Naive thymus-derived CD4-positive, alpha-beta T cell (primary cell): ENCODE data around the gene NSMF. TPM values are rescaled to one million over a fixed set of nuclear protein-coding genes. Genes with fewer than 3 reads are reported as not detected.

Experiments used
- ATAC-seq: fragments of 150-1000 bp; cut with Tn5 transposase; 2 replicates; pipeline ENCODE4 v1.10.0; 2021; ENCODE audit warnings: mild to moderate bottlenecking, moderate library complexity
- CTCF ChIA-PET: fragments of 350-600 bp; sonication (Branson Sonifier 250); formaldehyde crosslinking; loops from one replicate; lab custom pipeline; 2021; ENCODE audit warnings: antibody characterized with exemption; lab: Charles Lee
- POLR2A ChIA-PET: fragments of 350-600 bp; sonication (Branson Sonifier 250); formaldehyde crosslinking; loops from one replicate; lab custom pipeline; 2021; ENCODE audit warnings: antibody characterized with exemption, inconsistent platforms; lab: Charles Lee
- DNase-seq, 9 donors: peaks; one replicate each; pipeline versions ENCODE4 v3.0.0 to v3.0.0-alpha.2; 2020 to 2022; ENCODE audit warnings: mixed read lengths in 1 of 9
- H3K27ac ChIP-seq: one replicate; pipeline ENCODE4 v1.7.0; 2013; ENCODE audit warnings: mild to moderate bottlenecking, low read depth, low read length, moderate library complexity
- H3K27me3 ChIP-seq, 2 donors: one replicate each; pipeline ENCODE4 v1.7.0; 2013; ENCODE audit warnings: low read length in 2 of 2, mild to moderate bottlenecking in 2 of 2, moderate library complexity in 2 of 2; ENCODE audit not compliant: control insufficient read depth in 2 of 2, insufficient read depth in 2 of 2
- H3K36me3 ChIP-seq, 3 experiments: 1 replicate in 2 of 3; 2 replicates in 1 of 3; pipeline ENCODE4 v1.7.0; 2013; ENCODE audit warnings: low read length in 3 of 3, mild to moderate bottlenecking in 3 of 3, moderate library complexity in 1 of 3; ENCODE audit not compliant: insufficient read depth in 3 of 3, control insufficient read depth in 2 of 3
- H3K4me1 ChIP-seq, 2 donors: one replicate each; pipeline ENCODE4 v1.7.0; 2013; ENCODE audit warnings: low read length in 2 of 2, mild to moderate bottlenecking in 2 of 2, moderate library complexity in 1 of 2; ENCODE audit not compliant: control insufficient read depth in 2 of 2, insufficient read depth in 2 of 2
- H3K4me3 ChIP-seq: 2 replicates; pipeline ENCODE4 v1.7.0; 2013; ENCODE audit warnings: mild to moderate bottlenecking, low read length
- H3K9me3 ChIP-seq, 3 experiments: 1 replicate in 2 of 3; 2 replicates in 1 of 3; pipeline ENCODE4 v1.7.0; 2013; ENCODE audit warnings: low read length in 3 of 3; ENCODE audit not compliant: control insufficient read depth in 2 of 3
- H3K27ac Mint-ChIP-seq, 9 donors: one replicate each; pipeline ENCODE4 v1.8.0; 2020 to 2022; ENCODE audit warnings: mixed read lengths in 9 of 9, mild to moderate bottlenecking in 8 of 9, moderate library complexity in 5 of 9, inconsistent platforms in 2 of 9
- H3K27me3 Mint-ChIP-seq, 5 donors: one replicate each; pipeline ENCODE4 v1.8.0; 2021 to 2022; ENCODE audit warnings: mixed read lengths in 5 of 5, mild to moderate bottlenecking in 1 of 5
- H3K36me3 Mint-ChIP-seq, 5 donors: one replicate each; pipeline ENCODE4 v1.8.0; 2020 to 2022; ENCODE audit warnings: mixed read lengths in 5 of 5, mild to moderate bottlenecking in 3 of 5, inconsistent platforms in 1 of 5
- H3K4me1 Mint-ChIP-seq, 7 donors: one replicate each; pipeline ENCODE4 v1.8.0; 2020 to 2022; ENCODE audit warnings: mixed read lengths in 7 of 7, mild to moderate bottlenecking in 3 of 7, inconsistent platforms in 1 of 7
- H3K4me3 Mint-ChIP-seq, 10 donors: one replicate each; pipeline ENCODE4 v1.8.0; 2020 to 2022; ENCODE audit warnings: mild to moderate bottlenecking in 10 of 10, mixed read lengths in 10 of 10, moderate library complexity in 6 of 10, inconsistent platforms in 2 of 10
- H3K9me3 Mint-ChIP-seq, 11 donors: one replicate each; pipeline ENCODE4 v1.8.0; 2020 to 2022; ENCODE audit warnings: mixed read lengths in 11 of 11, mild to moderate bottlenecking in 4 of 11, inconsistent platforms in 1 of 11, moderate library complexity in 1 of 11
- intact Hi-C, 2 donors: fragments of 100-400 bp; cut with micrococcal nuclease; formaldehyde crosslinking; loops; one replicate each; pipeline ENCODE4 v1.15.1; 2023
- polyA plus RNA-seq, 2 donors: library from polyadenylated mRNA; unstranded; fragments of 300-500 nt; fragmentation: Illumina TruSeq; gene quantifications; one replicate each; pipeline ENCODE4 v1.2.3, GENCODE V29; 2021
- total RNA-seq, 6 experiments: library from RNA in 5 of 6; stranded (reverse) in 5 of 6; gene quantifications; 1 replicate in 5 of 6; 2 replicates in 1 of 6; pipeline ENCODE4 v1.2.3 and lab custom pipeline; 2021 to 2026

The NSMF gene
- total and polyA plus RNA-seq, 7 experiments from 2014 or later, result 10.9 to 92.0 (median 29.0) TPM

DNA sequence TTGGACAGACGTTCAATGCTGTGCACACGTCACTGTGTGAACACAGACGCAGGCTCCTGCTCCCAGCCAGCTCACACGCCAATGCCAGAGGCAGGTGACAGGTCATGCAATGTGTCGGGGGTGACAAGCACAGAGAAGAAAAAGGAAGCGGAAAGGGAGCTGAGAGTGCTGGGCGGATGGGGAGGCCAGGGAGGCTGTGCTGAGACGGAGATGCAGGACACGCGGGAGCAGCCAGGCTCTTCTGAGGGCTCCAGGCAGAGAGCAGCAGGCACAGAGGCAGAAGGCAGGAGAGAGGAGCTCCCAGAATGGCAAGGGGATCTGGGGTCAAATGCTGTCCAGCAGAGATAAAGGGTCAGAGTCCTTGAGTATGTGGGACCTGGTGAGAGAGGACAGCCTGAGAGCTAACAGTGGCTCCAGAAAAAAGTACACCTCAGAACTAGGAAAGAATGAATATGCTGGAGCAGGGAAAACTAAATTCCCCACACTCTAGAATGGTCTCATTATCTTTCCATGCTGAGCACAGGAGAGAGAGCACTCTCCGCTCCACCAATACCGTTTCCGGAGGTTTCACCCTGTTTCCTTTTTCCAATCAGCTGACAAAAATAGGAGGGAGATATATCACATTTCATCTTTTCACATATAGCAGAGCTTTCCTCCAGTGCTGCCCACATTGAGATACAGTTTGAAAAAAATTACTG is 32.8 kb upstream of the NSMF start:
- no peaks in the 10 kb centered on the region for H3K4me1 ChIP-seq
- Mint-ChIP-seq H3K27me3 (no peaks in the 10 kb centered on the region), H3K36me3 (peaks cover 0 to 4% (median 0%) of the 10 kb centered on the region in 5 donors), H3K9me3 (peaks cover 0 to 1% (median 0%) of the 10 kb centered on the region in 11 donors), H3K4me3 (no peak overlapping the region), H3K4me1 (peaks cover 9 to 22% (median 17%) of the 10 kb centered on the region in 7 donors), H3K27ac (no peak overlapping the region)
- ChIA-PET POLR2A (no interaction called here), CTCF (no interaction called here)
- no peaks in the 10 kb centered on the region for H3K36me3 ChIP-seq
- ATAC-seq, result no peak
- intact Hi-C loops, result no loop called here
- no peaks in the 10 kb centered on the region for H3K27me3 ChIP-seq
- H3K27ac ChIP-seq, result no peak overlapping the region
- H3K9me3 ChIP-seq, result no peaks in the 10 kb centered on the region
- no peak overlapping the region for H3K4me3 ChIP-seq
- no peak for DNase-seq

DNA sequence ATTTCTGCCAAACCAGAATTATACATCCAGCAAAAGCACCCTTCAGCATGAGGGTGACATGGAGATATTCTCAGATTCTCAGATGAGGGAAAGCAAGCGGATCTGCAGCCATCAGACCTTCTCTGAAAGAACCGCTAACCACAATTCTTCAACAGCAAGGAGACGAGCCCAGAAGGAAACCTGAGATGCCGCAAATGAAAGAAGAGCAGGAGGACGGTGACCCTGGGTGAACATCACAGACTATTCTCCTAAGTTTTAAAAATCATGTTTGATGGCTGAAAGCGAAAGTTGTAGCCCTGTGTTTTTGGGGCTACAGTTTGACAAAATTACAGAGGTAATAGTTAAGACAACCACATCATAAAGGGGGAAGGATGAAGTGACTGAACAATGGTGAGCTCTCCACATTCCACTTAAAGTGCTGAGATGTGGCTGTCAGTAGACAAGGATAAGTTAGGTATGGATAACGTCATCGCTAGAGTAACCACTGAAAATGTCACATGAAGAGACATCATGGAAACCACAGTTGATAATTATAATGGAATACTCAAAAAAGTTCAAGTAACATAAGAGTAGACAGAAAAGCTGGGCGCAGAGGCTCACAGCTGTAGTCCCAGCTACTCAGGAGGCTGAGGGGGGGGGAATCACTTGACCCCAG is 31.5 kb upstream of the NSMF start:
- no peak for ATAC-seq
- H3K27ac Mint-ChIP-seq, result peak overlapping the region in 2 of 9 donors; percentile 17 to 42
- POLR2A ChIA-PET, result interaction anchor here (0.7 kb wide), 1 partner anchor 28 kb away, joined by 3 read pairs; no protein-coding TSS in a partner anchor
- no peaks in the 10 kb centered on the region for H3K27me3 ChIP-seq
- intact Hi-C loops, result no loop called here
- no peak for DNase-seq
- no peak overlapping the region for H3K4me3 Mint-ChIP-seq
- no peak overlapping the region for H3K4me3 ChIP-seq
- no peaks in the 10 kb centered on the region for H3K4me1 ChIP-seq
- CTCF ChIA-PET, result no interaction called here
- peaks cover 0 to 1% (median 0%) of the 10 kb centered on the region in 11 donors for H3K9me3 Mint-ChIP-seq
- no peaks in the 10 kb centered on the region for H3K27me3 Mint-ChIP-seq
- peaks cover 0 to 4% (median 0%) of the 10 kb centered on the region in 5 donors for H3K36me3 Mint-ChIP-seq
- H3K9me3 ChIP-seq, result no peaks in the 10 kb centered on the region
- no peak overlapping the region for H3K27ac ChIP-seq
- H3K4me1 Mint-ChIP-seq, result peaks cover 9 to 22% (median 17%) of the 10 kb centered on the region in 7 donors
- no peaks in the 10 kb centered on the region for H3K36me3 ChIP-seq

DNA sequence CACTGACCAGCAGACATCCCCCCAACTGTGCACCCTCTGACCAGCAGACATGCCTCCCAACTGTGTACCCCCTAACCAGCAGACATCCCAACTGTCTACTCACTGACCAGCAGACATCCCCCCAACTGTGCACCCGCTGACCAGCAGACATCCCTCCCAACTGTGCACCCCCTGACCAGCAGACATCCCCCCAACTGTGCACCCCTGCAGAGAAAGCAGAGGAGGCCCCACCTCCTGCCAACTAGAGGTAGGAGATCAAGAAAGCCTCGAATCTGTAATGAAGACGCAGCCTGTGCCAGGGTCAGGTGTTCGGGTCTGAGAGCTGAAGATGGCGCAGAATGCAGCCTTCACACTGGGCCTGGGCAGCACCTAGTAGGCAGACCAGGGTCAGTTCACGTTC is 29.8 kb upstream of the NSMF start:
- H3K4me1 ChIP-seq, result no peaks in the 10 kb centered on the region
- no peaks in the 10 kb centered on the region for H3K9me3 ChIP-seq
- POLR2A ChIA-PET, result no interaction called here
- H3K4me1 Mint-ChIP-seq, result peaks cover 5 to 16% (median 11%) of the 10 kb centered on the region in 7 donors
- H3K36me3 Mint-ChIP-seq, result peaks cover 0 to 4% (median 0%) of the 10 kb centered on the region in 5 donors
- H3K27me3 Mint-ChIP-seq, result no peaks in the 10 kb centered on the region
- H3K4me3 ChIP-seq, result no peak overlapping the region
- no peak overlapping the region for H3K4me3 Mint-ChIP-seq
- H3K36me3 ChIP-seq, result no peaks in the 10 kb centered on the region
- CTCF ChIA-PET, result no interaction called here
- H3K27ac ChIP-seq, result no peak overlapping the region
- DNase-seq (no peak), ATAC-seq (no peak)
- intact Hi-C loops, result no loop called here
- no peaks in the 10 kb centered on the region for H3K9me3 Mint-ChIP-seq
- H3K27ac Mint-ChIP-seq, result no peak overlapping the region
- H3K27me3 ChIP-seq, result no peaks in the 10 kb centered on the region

DNA sequence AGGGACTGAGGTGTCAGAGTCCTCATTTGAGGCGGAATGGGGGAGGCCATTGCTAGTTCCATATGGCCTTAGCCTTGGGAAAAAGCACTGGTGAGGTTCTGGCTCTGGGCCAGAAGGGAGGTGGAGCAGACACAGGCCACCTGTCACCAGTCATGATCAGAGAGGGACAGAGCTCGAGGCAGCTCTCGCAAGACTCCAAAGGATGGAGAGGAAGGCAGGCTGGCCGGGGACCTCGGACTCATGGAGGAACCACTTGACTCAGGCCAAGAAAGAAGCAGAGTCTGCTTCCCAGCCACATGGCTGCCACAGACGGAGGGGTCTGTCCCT is 29.2 kb upstream of the NSMF start:
- H3K36me3 Mint-ChIP-seq, result peaks cover 0 to 4% (median 0%) of the 10 kb centered on the region in 5 donors
- ATAC-seq (no peak), DNase-seq (no peak)
- intact Hi-C loops, result no loop called here
- Histone ChIP-seq H3K4me3 (no peak overlapping the region), H3K9me3 (no peaks in the 10 kb centered on the region), H3K27ac (no peak overlapping the region), H3K36me3 (no peaks in the 10 kb centered on the region), H3K4me1 (no peaks in the 10 kb centered on the region), H3K27me3 (no peaks in the 10 kb centered on the region)
- POLR2A ChIA-PET, result no interaction called here
- no peak overlapping the region for H3K4me3 Mint-ChIP-seq
- peaks cover 5 to 15% (median 11%) of the 10 kb centered on the region in 7 donors for H3K4me1 Mint-ChIP-seq
- peak overlapping the region in 1 of 9 donors; percentile 59 for H3K27ac Mint-ChIP-seq
- no peaks in the 10 kb centered on the region for H3K27me3 Mint-ChIP-seq
- no peaks in the 10 kb centered on the region for H3K9me3 Mint-ChIP-seq
- CTCF ChIA-PET, result no interaction called here

DNA sequence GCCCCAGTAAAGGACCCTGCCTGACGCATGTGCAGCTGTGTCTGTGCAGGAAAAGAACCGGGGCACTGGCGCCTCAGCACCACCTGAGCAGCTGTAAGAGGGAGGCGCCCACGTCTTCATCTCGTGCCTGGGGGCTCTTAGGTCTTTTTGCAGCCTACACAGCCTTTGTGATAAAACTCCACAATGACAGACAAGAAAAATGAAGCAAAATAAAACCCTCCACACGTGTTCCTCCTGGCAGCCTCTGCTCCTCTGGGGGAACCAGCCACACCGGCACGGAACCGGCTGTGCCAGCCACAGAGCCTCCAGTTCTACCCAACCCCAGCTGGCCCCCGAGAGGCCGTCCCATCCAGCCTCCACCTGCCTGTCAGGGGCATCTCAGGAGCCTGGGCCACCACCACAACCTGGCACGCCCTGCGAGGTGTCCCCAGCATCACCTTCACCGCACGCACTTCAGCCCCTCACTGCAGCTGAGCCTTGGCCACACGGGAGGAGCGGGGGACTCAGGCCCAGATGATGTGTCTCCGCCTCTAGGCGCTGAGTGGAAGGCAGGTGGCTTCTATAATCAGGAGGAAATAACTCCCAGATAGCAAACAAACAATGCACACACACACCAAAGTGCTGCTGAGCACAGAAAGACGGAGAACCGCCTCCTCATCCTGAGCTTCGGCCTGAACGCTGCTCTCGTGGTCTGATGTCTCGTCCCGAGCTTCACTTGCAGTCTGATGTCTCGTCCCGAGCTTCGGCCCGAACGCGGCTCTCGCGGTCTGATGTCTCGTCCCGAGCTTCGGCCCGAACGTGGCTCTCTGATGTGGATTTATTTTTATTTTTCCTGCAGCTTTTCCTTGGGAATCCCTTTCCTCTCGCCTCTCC is 28.6 kb upstream of the NSMF start:
- no peaks in the 10 kb centered on the region for H3K36me3 ChIP-seq
- H3K4me1 ChIP-seq, result no peaks in the 10 kb centered on the region
- intact Hi-C loops, result no loop called here
- H3K4me3 Mint-ChIP-seq, result no peak overlapping the region
- no peaks in the 10 kb centered on the region for H3K9me3 ChIP-seq
- H3K36me3 Mint-ChIP-seq, result peaks cover 0 to 4% (median 0%) of the 10 kb centered on the region in 5 donors
- ChIA-PET POLR2A (no interaction called here), CTCF (no interaction called here)
- H3K27me3 ChIP-seq, result no peaks in the 10 kb centered on the region
- DNase-seq (no peak), ATAC-seq (no peak)
- no peak overlapping the region for H3K4me3 ChIP-seq
- H3K27ac Mint-ChIP-seq, result peak overlapping the region in 1 of 9 donors; percentile 59
- H3K27me3 Mint-ChIP-seq, result no peaks in the 10 kb centered on the region
- H3K9me3 Mint-ChIP-seq, result no peaks in the 10 kb centered on the region
- H3K27ac ChIP-seq, result no peak overlapping the region
- peaks cover 5 to 16% (median 11%) of the 10 kb centered on the region in 7 donors for H3K4me1 Mint-ChIP-seq

DNA sequence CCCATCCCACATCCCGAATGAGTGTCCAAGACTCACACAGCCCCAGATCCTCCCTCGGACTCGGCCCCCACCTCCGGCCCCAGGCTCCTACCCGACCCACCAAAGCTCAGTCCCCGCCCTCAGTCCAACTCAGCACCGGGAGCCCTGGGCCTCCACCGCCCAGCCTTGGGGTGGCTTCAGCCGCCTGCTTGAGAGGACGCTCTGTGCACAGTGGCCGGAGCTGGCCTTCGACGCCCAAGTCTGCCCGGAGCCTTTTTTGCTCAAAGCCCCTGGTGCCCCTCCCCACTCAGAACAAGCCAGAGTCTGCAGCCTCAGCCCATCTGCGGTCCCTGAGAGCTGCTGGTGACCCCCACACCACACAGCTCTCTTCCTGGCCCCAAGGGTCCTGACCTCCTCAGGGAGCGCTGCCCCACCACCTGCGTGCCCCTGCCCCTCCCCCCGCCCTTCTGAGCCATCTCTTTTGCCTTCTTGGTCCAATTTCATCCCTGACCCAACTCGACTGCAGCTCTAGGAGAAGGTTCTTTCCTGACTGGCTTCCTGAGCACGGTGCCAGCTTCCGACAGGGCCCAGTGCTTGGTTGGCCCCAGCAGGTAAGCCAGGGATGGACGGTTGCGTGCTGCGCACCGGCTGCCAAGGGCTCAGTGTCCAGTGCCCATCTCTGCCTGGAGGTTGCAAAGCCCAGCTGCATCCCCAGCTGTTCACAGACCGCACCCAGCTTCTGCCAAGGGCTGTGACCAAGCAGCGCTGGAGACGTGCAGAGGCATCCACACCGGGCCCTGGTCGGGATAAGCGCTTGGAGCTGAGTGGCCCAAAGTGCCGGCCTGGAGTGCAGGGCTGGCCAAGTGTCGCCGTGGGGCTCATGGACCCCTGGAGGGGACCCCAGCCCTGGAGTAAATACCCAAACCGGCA is 27.7 kb upstream of the NSMF start:
- H3K9me3 Mint-ChIP-seq, result no peaks in the 10 kb centered on the region
- ATAC-seq (no peak), DNase-seq (no peak)
- ChIA-PET POLR2A (no interaction called here), CTCF (no interaction called here)
- H3K27ac Mint-ChIP-seq, result no peak overlapping the region
- no peak overlapping the region for H3K4me3 Mint-ChIP-seq
- H3K36me3 Mint-ChIP-seq, result peaks cover 0 to 4% (median 0%) of the 10 kb centered on the region in 5 donors
- H3K9me3 ChIP-seq, result no peaks in the 10 kb centered on the region
- H3K36me3 ChIP-seq, result no peaks in the 10 kb centered on the region
- H3K27ac ChIP-seq, result no peak overlapping the region
- H3K4me3 ChIP-seq, result no peak overlapping the region
- intact Hi-C loops, result no loop called here
- no peaks in the 10 kb centered on the region for H3K4me1 ChIP-seq
- no peaks in the 10 kb centered on the region for H3K27me3 Mint-ChIP-seq
- H3K27me3 ChIP-seq, result no peaks in the 10 kb centered on the region
- peaks cover 5 to 19% (median 10%) of the 10 kb centered on the region in 7 donors for H3K4me1 Mint-ChIP-seq
